Psoas muscle (tissue), 8 donors: ENCODE data around the gene OPTC. TPM values are rescaled to one million over a fixed set of nuclear protein-coding genes. Genes with fewer than 3 reads are reported as not detected.

Experiments used
- ATAC-seq, 4 donors: fragments of 200-7000 bp; cut with Tn5 transposase; one replicate each; pipeline ENCODE4 v1.9.1; 2020; ENCODE audit warnings: moderate library complexity in 3 of 4, mild to moderate bottlenecking in 2 of 4
- DNase-seq, 2 donors: peaks; one replicate each; pipeline ENCODE4 v3.0.0-alpha.2; 2020
- H3K27ac ChIP-seq: fragments of 200-600 bp; one replicate; pipeline ENCODE4 v1.8.0; 2022
- H3K27me3 ChIP-seq, 3 donors: fragments of 200-600 bp in 1 of 3; one replicate each; pipeline versions ENCODE4 v1.6.1 to v1.8.0; 2013 to 2022; ENCODE audit warnings: low read length in 2 of 3, mild to moderate bottlenecking in 2 of 3, moderate library complexity in 1 of 3; ENCODE audit not compliant: insufficient read depth in 3 of 3
- H3K36me3 ChIP-seq, 2 donors: fragments of 200-600 bp in 1 of 2; one replicate each; pipeline versions ENCODE4 v1.6.1 to v1.8.0; 2013 to 2022; ENCODE audit warnings: low read depth in 1 of 2, mild to moderate bottlenecking in 1 of 2, moderate library complexity in 1 of 2; ENCODE audit not compliant: insufficient read depth in 1 of 2
- H3K4me1 ChIP-seq: fragments of 200-600 bp; one replicate; pipeline ENCODE4 v1.8.0; 2022
- H3K4me3 ChIP-seq: fragments of 200-600 bp; one replicate; pipeline ENCODE4 v1.8.0; 2022; ENCODE audit warnings: mild to moderate bottlenecking
- H3K9me3 ChIP-seq: fragments of 200-600 bp; one replicate; pipeline ENCODE4 v1.8.0; 2022
- CTCF ChIP-seq: fragments of 200-600 bp; IDR thresholded peaks from one replicate; pipeline ENCODE4 v1.8.0; 2022; ENCODE audit warnings: antibody characterized with exemption
- WGBS, 3 donors: extraction: QIAGEN DNeasy Blood & Tissue Kit; methylation state at CpG; one replicate each; pipeline versions ENCODE4 v1.1.6 to v1.1.7; 2013; 5-methylcytosine and 5-hydroxymethylcytosine counted together
- intact Hi-C, 2 donors: fragments of 100-400 bp; cut with DNase I; formaldehyde crosslinking; loops; one replicate each; pipeline versions ENCODE4 v1.11.0 to v1.14.2; 2022
- polyA plus RNA-seq, 3 donors: library from polyadenylated mRNA; stranded (reverse); fragments of 200-250 nt; gene quantifications; one replicate each; pipeline ENCODE4 v1.2.3, GENCODE V29; 2013
- total RNA-seq, 4 donors: library from RNA; stranded (reverse); fragmentation: NEBNext Ultra II Directional in 2 of 4; extraction: Animal tissue kit (Norgen Biotek cat#: 25700) in 2 of 4; gene quantifications; one replicate each; pipeline versions ENCODE4 v1.2.1 to v1.2.4, GENCODE V29; 2021 to 2023
- donor health status: healthy with polysubstance abuse.
- donor health status: DM: no; HTN: no; CAD: no; lungs with moderate emphysema.
- donor health status: Bipolar disorder and iron deficiency.
- donor health status: healthy.
- donor health status: DM: yes; HTN: yes; CAD: no.
- donor health status: DM: no; HTN: no; CAD: no.
- donor health status: DM: no; HTN: no; CAD: no.
- donor health status: DM: yes; HTN: yes; CAD: no.

Gene OPTC
- total and polyA plus RNA-seq, 7 donors: not detected

- H3K4me3 ChIP-seq: no peak overlapping the region
- H3K9me3 ChIP-seq: no peaks in the 10 kb centered on the region
- DNase-seq (no peak), ATAC-seq (no peak)
- H3K27ac ChIP-seq: no peak overlapping the region
- H3K4me1 ChIP-seq: no peaks in the 10 kb centered on the region
- H3K27me3 ChIP-seq: no peaks in the 10 kb centered on the region
- H3K36me3 ChIP-seq: no peaks in the 10 kb centered on the region
- TF ChIP-seq CTCF: no peak
- intact Hi-C loops: no loop called here
- WGBS, 3 donors: 92 to 100% (median 94%) methylated on average over 1 of the region's 1 CpG
These were observed 52.3 kb downstream of the OPTC start for GRCh38 chr1:203546274-203546673.

GRCh38 chr1:203547147-203547546 is 53.2 kb downstream of the OPTC start:
- no peak for TF ChIP-seq CTCF
- Histone ChIP-seq H3K27ac (no peak overlapping the region), H3K9me3 (no peaks in the 10 kb centered on the region), H3K27me3 (no peaks in the 10 kb centered on the region), H3K4me1 (no peaks in the 10 kb centered on the region), H3K4me3 (no peak overlapping the region), H3K36me3 (no peaks in the 10 kb centered on the region)
- WGBS, 3 donors: 77 to 87% (median 79%) methylated on average over 4 of the region's 4 CpGs
- ATAC-seq (peak in 3 of 4 donors; percentile 31 to 68 (median 33)), DNase-seq (no peak)
- intact Hi-C loops: no loop called here

GRCh38 chr1:203547771-203548421 is 53.9 kb downstream of the OPTC start:
- no peaks in the 10 kb centered on the region for H3K9me3 ChIP-seq
- no peaks in the 10 kb centered on the region for H3K4me1 ChIP-seq
- DNase-seq (no peak), ATAC-seq (peak in 2 of 4 donors; percentile 34 to 38)
- no peak overlapping the region for H3K27ac ChIP-seq
- TF ChIP-seq CTCF: no peak
- intact Hi-C loops: no loop called here
- H3K4me3 ChIP-seq: no peak overlapping the region
- 78 to 88% (median 82%) methylated on average over 8 of the region's 8 CpGs for WGBS, 3 donors
- no peaks in the 10 kb centered on the region for H3K36me3 ChIP-seq
- H3K27me3 ChIP-seq: no peaks in the 10 kb centered on the region

GRCh38 chr1:203548892-203549291 is 54.9 kb downstream of the OPTC start:
- no peak for TF ChIP-seq CTCF
- DNase-seq (no peak), ATAC-seq (no peak)
- Histone ChIP-seq H3K9me3 (no peaks in the 10 kb centered on the region), H3K27me3 (no peaks in the 10 kb centered on the region), H3K27ac (no peak overlapping the region), H3K4me1 (no peaks in the 10 kb centered on the region), H3K4me3 (no peak overlapping the region), H3K36me3 (no peaks in the 10 kb centered on the region)
- intact Hi-C loops: no loop called here
- WGBS, 3 donors: 71 to 83% (median 73%) methylated on average over 2 of the region's 2 CpGs

GRCh38 chr1:203549309-203549708 is 55.4 kb downstream of the OPTC start:
- no peaks in the 10 kb centered on the region for H3K9me3 ChIP-seq
- ATAC-seq (peak; percentile 43 to 72 (median 58)), DNase-seq (no peak)
- 57 to 81% (median 67%) methylated on average over 2 of the region's 2 CpGs for WGBS, 3 donors
- no peak for TF ChIP-seq CTCF
- no peaks in the 10 kb centered on the region for H3K4me1 ChIP-seq
- H3K27ac ChIP-seq: no peak overlapping the region
- intact Hi-C loops: no loop called here
- H3K4me3 ChIP-seq: no peak overlapping the region
- no peaks in the 10 kb centered on the region for H3K36me3 ChIP-seq
- no peaks in the 10 kb centered on the region for H3K27me3 ChIP-seq
